Loucy (cell line): ENCODE results near the gene GFRA1.

ENCODE experiments used
- H2AFZ ChIP-seq: fragments of 200-600 bp; sonication (generic); 2 replicates; pipeline ENCODE4 v1.6.0; 2016; ENCODE audit warnings: antibody characterized with exemption, mild to moderate bottlenecking, low read length, moderate library complexity
- H3F3A ChIP-seq: fragments of 200-600 bp; 2 replicates; pipeline ENCODE4 v1.6.0; 2016; ENCODE audit warnings: antibody characterized with exemption, low read depth, mild to moderate bottlenecking
- H3K27me3 ChIP-seq: fragments of 200-600 bp; sonication (generic); 2 replicates; pipeline ENCODE4 v1.6.1; 2014; ENCODE audit warnings: low read length, mild to moderate bottlenecking; ENCODE audit not compliant: insufficient read depth, poor library complexity, severe bottlenecking
- H3K36me3 ChIP-seq: fragments of 200-600 bp; sonication (generic); 2 replicates; pipeline ENCODE4 v1.6.1; 2016; ENCODE audit warnings: low read length; ENCODE audit not compliant: insufficient read depth
- H3K4me1 ChIP-seq: fragments of 200-600 bp; sonication (generic); 2 replicates; pipeline ENCODE4 v1.5.1; 2014; ENCODE audit warnings: low read length, mild to moderate bottlenecking; ENCODE audit not compliant: insufficient read depth, poor library complexity, severe bottlenecking
- H3K4me2 ChIP-seq: fragments of 200-600 bp; sonication (generic); 2 replicates; pipeline ENCODE4 v1.6.0; 2014; ENCODE audit warnings: antibody characterized with exemption, low read length, low read depth, mild to moderate bottlenecking; ENCODE audit not compliant: poor library complexity, severe bottlenecking
- H3K4me3 ChIP-seq: fragments of 200-600 bp; sonication (generic); 2 replicates; pipeline ENCODE4 v1.5.1; 2014; ENCODE audit warnings: low read length, mild to moderate bottlenecking, mixed read lengths; ENCODE audit not compliant: poor library complexity, severe bottlenecking
- H3K79me2 ChIP-seq: fragments of 200-600 bp; sonication (generic); 2 replicates; pipeline ENCODE4 v1.6.1; 2014; ENCODE audit warnings: low read length; ENCODE audit not compliant: insufficient read depth
- H3K9ac ChIP-seq: fragments of 200-600 bp; sonication (generic); 2 replicates; pipeline ENCODE4 v1.6.0; 2014; ENCODE audit warnings: mild to moderate bottlenecking, low read depth, low read length, moderate library complexity; ENCODE audit not compliant: poor library complexity, severe bottlenecking
- H3K9me2 ChIP-seq: fragments of 200-600 bp; sonication (generic); replicated peaks from 2 replicates; pipeline ENCODE4 v1.6.1; 2016; ENCODE audit warnings: low read depth, low read length, mixed read lengths
- H3K9me3 ChIP-seq: fragments of 200-600 bp; sonication (generic); 2 replicates; pipeline ENCODE4 v1.6.1; 2014; ENCODE audit warnings: mild to moderate bottlenecking, antibody characterized with exemption, low read length, low read depth; ENCODE audit not compliant: insufficient read depth
- H4K20me1 ChIP-seq: fragments of 200-600 bp; sonication (generic); 2 replicates; pipeline ENCODE4 v1.6.0; 2014; ENCODE audit warnings: antibody characterized with exemption, low read length, mild to moderate bottlenecking; ENCODE audit not compliant: insufficient read depth, poor library complexity, severe bottlenecking
- CTCF ChIP-seq: fragments of 200-600 bp; sonication (generic); conservative IDR thresholded peaks from 2 replicates; pipeline ENCODE4 v1.5.1; 2014; ENCODE audit warnings: mild to moderate bottlenecking, antibody characterized with exemption, low read length
- EZH2phosphoT487 ChIP-seq: fragments of 200-600 bp; IDR thresholded peaks from 2 replicates; pipeline ENCODE4 v1.6.1; 2018; ENCODE audit warnings: antibody characterized with exemption, mild to moderate bottlenecking, moderate library complexity, borderline replicate concordance

The GFRA1 gene

GRCh38 chr10:116157485-116157884 lies 115.5 kb downstream of the GFRA1 start:
- no peak overlapping the region for H3K4me3 ChIP-seq
- H3K4me2 ChIP-seq, result no peak overlapping the region
- peaks cover 43% of the 10 kb centered on the region; the same call in 1 of the 2 replicates for H3K79me2 ChIP-seq
- no peaks in the 10 kb centered on the region for H3K9me2 ChIP-seq
- no peaks in the 10 kb centered on the region for H3K27me3 ChIP-seq
- H3K9me3 ChIP-seq, result no peaks in the 10 kb centered on the region
- H3K4me1 ChIP-seq, result no peaks in the 10 kb centered on the region
- TF ChIP-seq EZH2phosphoT487, result no peak
- no peak for TF ChIP-seq CTCF
- no peaks in the 10 kb centered on the region for H3F3A ChIP-seq
- peaks cover 10% of the 10 kb centered on the region; the same call in 1 of the 2 replicates for H3K36me3 ChIP-seq
- H3K9ac ChIP-seq, result no peak overlapping the region
- H4K20me1 ChIP-seq, result no peaks in the 10 kb centered on the region
- H2AFZ ChIP-seq, result no peak overlapping the region

GRCh38 chr10:116156819-116157218 lies 116.2 kb downstream of the GFRA1 start:
- H3F3A ChIP-seq, result no peaks in the 10 kb centered on the region
- H3K9ac ChIP-seq, result no peak overlapping the region
- no peak overlapping the region for H2AFZ ChIP-seq
- TF ChIP-seq CTCF (no peak), EZH2phosphoT487 (no peak)
- H3K9me3 ChIP-seq, result no peaks in the 10 kb centered on the region
- H3K36me3 ChIP-seq, result peaks cover 8% of the 10 kb centered on the region; the same call in 1 of the 2 replicates
- peaks cover 37% of the 10 kb centered on the region; the same call in 1 of the 2 replicates for H3K79me2 ChIP-seq
- no peaks in the 10 kb centered on the region for H3K27me3 ChIP-seq
- H3K4me2 ChIP-seq, result no peak overlapping the region
- H3K9me2 ChIP-seq, result no peaks in the 10 kb centered on the region
- no peak overlapping the region for H3K4me3 ChIP-seq
- H3K4me1 ChIP-seq, result no peaks in the 10 kb centered on the region
- no peaks in the 10 kb centered on the region for H4K20me1 ChIP-seq

DNA sequence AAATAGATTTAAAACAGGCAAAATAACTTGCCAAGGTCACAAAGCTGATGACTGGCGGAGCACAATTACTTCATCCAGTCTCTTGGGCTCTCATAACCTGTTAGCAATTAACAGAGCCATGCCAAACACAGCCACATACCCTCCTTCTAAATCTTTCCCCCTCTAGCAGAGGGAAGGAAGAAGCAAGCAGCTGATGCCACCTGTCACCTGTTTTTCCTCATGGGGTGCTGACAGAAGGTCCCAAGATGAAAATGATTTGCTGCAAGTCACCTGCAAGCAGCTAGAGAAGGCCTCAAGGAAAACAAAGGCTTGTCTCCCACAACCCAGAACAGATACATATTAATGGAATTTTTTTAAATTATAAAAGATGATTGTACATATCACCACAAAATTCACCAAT lies 117.8 kb downstream of the GFRA1 start:
- Histone ChIP-seq H3K79me2 (peaks cover 38% of the 10 kb centered on the region; the same call in 1 of the 2 replicates), H3K4me3 (no peak overlapping the region), H3K4me2 (no peak overlapping the region), H3K36me3 (no peaks in the 10 kb centered on the region), H3K4me1 (peaks cover 2% of the 10 kb centered on the region), H3K9ac (no peak overlapping the region), H3K9me3 (no peaks in the 10 kb centered on the region), H2AFZ (no peak overlapping the region), H3K9me2 (no peaks in the 10 kb centered on the region), H3F3A (no peaks in the 10 kb centered on the region), H3K27me3 (no peaks in the 10 kb centered on the region), H4K20me1 (no peaks in the 10 kb centered on the region)
- TF ChIP-seq CTCF (no peak), EZH2phosphoT487 (no peak)
